GM19099 (cell line): Measurements from ENCODE around the gene SFMBT2.

Experiments used
- POLR2A ChIP-seq: IDR thresholded peaks from 3 replicates; pipeline ENCODE4 v1.6.1; 2011; ENCODE audit warnings: low read depth; ENCODE audit not compliant: insufficient read length; ENCODE audit errors: extremely low read depth

SFMBT2 gene

GRCh38 chr10:7264313-7264756 is 146.5 kb downstream of the SFMBT2 start:
- no peak for TF ChIP-seq POLR2A

GRCh38 chr10:7263616-7264015 is 147.2 kb downstream of the SFMBT2 start:
- TF ChIP-seq POLR2A: no peak

GRCh38 chr10:7261351-7261750 is 149.5 kb downstream of the SFMBT2 start:
- no peak for TF ChIP-seq POLR2A

- no peak for TF ChIP-seq POLR2A
Observed at GRCh38 chr10:7260912-7261311, 149.9 kb downstream of the SFMBT2 start.

GRCh38 chr10:7260412-7260900 is 150.4 kb downstream of the SFMBT2 start:
- no peak for TF ChIP-seq POLR2A

- no peak for TF ChIP-seq POLR2A
Observed at GRCh38 chr10:7258948-7259523, 151.8 kb downstream of the SFMBT2 start.

GRCh38 chr10:7255517-7255916 is 155.3 kb downstream of the SFMBT2 start:
- no peak for TF ChIP-seq POLR2A

- TF ChIP-seq POLR2A: no peak
Observed at GRCh38 chr10:7251696-7252465, 159.0 kb downstream of the SFMBT2 start.

- TF ChIP-seq POLR2A: no peak
Observed at GRCh38 chr10:7250236-7250635, 160.6 kb downstream of the SFMBT2 start.

- no peak for TF ChIP-seq POLR2A
Observed at GRCh38 chr10:7248585-7249164, 162.2 kb downstream of the SFMBT2 start.

GRCh38 chr10:7248148-7248547 is 162.7 kb downstream of the SFMBT2 start:
- TF ChIP-seq POLR2A: no peak

- no peak for TF ChIP-seq POLR2A
Observed at GRCh38 chr10:7245505-7245904, 165.3 kb downstream of the SFMBT2 start.

GRCh38 chr10:7243873-7244272 is 167.0 kb downstream of the SFMBT2 start:
- no peak for TF ChIP-seq POLR2A

- TF ChIP-seq POLR2A: no peak
Observed at GRCh38 chr10:7243139-7243538, 167.7 kb downstream of the SFMBT2 start.

- no peak for TF ChIP-seq POLR2A
Observed at GRCh38 chr10:7239312-7239985, 171.4 kb downstream of the SFMBT2 start.
